PC-3 (cell line): Measurements from ENCODE around the gene PLEKHB1. TPM values are rescaled to one million over a fixed set of nuclear protein-coding genes. Genes with fewer than 3 reads are reported as not detected.
"Not testable (repeated sequence)": the region's sequence is repeated elsewhere in the genome, so short reads cannot be mapped to it uniquely, and the experiment has no call there.

ENCODE experiments used
- ATAC-seq: fragments of 200-7000 bp; cut with Tn5 transposase; 2 replicates; pipeline ENCODE4 v1.9.1; 2020; ENCODE audit warnings: mild to moderate bottlenecking, moderate library complexity
- BruUV-seq: library from RNA; stranded (reverse); fragments of 400-500 nt; replicated peaks from 2 replicates; lab custom pipeline; 2021; lab: Mats Ljungman, UMichigan
- CTCF ChIA-PET: fragments of 300-600 bp; sonication (Branson Sonifier 250); formaldehyde crosslinking; loops from one replicate; lab custom pipeline; 2022; ENCODE audit warnings: antibody characterized with exemption; lab: Charles Lee
- POLR2A ChIA-PET: fragments of 300-600 bp; sonication (Branson Sonifier 250); formaldehyde crosslinking; loops from one replicate; lab custom pipeline; 2022; ENCODE audit warnings: antibody characterized with exemption; ENCODE audit not compliant: unreplicated experiment; lab: Charles Lee
- DNase-seq: peaks from one replicate; pipeline ENCODE4 v3.0.0-alpha.2; 2015
- H2AFZ ChIP-seq: fragments of 300-600 bp; sonication (generic); 2 replicates; pipeline ENCODE4 v1.6.0; 2016; ENCODE audit warnings: antibody characterized with exemption, low read length
- H3F3A ChIP-seq: fragments of 300-600 bp; sonication (generic); one replicate; pipeline ENCODE4 v1.6.0; 2017; ENCODE audit warnings: antibody characterized with exemption, low read length, control low read depth, mild to moderate bottlenecking; ENCODE audit not compliant: unreplicated experiment
- H3K27ac ChIP-seq: fragments of 300-600 bp; sonication (generic); 2 replicates; pipeline ENCODE4 v1.5.1; 2016; ENCODE audit warnings: mild to moderate bottlenecking, low read length
- H3K27me3 ChIP-seq: fragments of 300-600 bp; sonication (generic); 2 replicates; pipeline ENCODE4 v1.6.1; 2016; ENCODE audit warnings: low read length, mixed read lengths
- H3K36me3 ChIP-seq: fragments of 300-600 bp; sonication (generic); 2 replicates; pipeline ENCODE4 v1.6.1; 2016; ENCODE audit warnings: low read depth, mixed run types, low read length, mixed read lengths
- H3K4me1 ChIP-seq: fragments of 300-600 bp; sonication (generic); 2 replicates; pipeline ENCODE4 v1.5.1; 2016; ENCODE audit warnings: low read length; ENCODE audit not compliant: insufficient read depth
- H3K4me2 ChIP-seq: fragments of 300-600 bp; sonication (generic); 2 replicates; pipeline ENCODE4 v1.6.0; 2016; ENCODE audit warnings: low read length
- H3K4me3 ChIP-seq: fragments of 300-600 bp; sonication (generic); 2 replicates; pipeline ENCODE4 v1.5.1; 2016; ENCODE audit warnings: mild to moderate bottlenecking, low read length, mixed read lengths
- H3K79me2 ChIP-seq: fragments of 300-600 bp; sonication (generic); 2 replicates; pipeline ENCODE4 v1.6.1; 2017; ENCODE audit warnings: low read length, mixed read lengths
- H3K9ac ChIP-seq: fragments of 300-600 bp; sonication (generic); 2 replicates; pipeline ENCODE4 v1.6.0; 2016; ENCODE audit warnings: mild to moderate bottlenecking, low read length
- H3K9me2 ChIP-seq: fragments of 300-600 bp; sonication (generic); replicated peaks from 2 replicates; pipeline ENCODE4 v1.6.1; 2016; ENCODE audit warnings: mixed run types, low read length, mixed read lengths
- H3K9me3 ChIP-seq: fragments of 300-600 bp; sonication (generic); 2 replicates; pipeline ENCODE4 v1.6.1; 2016; ENCODE audit warnings: low read length, mixed read lengths
- H4K20me1 ChIP-seq: fragments of 300-600 bp; sonication (generic); 2 replicates; pipeline ENCODE4 v1.6.1; 2016; ENCODE audit warnings: low read length, mixed read lengths
- CTCF ChIP-seq: fragments of 300-600 bp; sonication (generic); conservative IDR thresholded peaks from 2 replicates; pipeline ENCODE4 v1.5.1; 2017; ENCODE audit warnings: antibody characterized with exemption, low read depth, mild to moderate bottlenecking, low read length
- EZH2 ChIP-seq: fragments of 300-600 bp; sonication (generic); IDR thresholded peaks from one replicate; pipeline ENCODE4 v1.6.1; 2017; ENCODE audit warnings: antibody characterized with exemption, mild to moderate bottlenecking, low read length; ENCODE audit not compliant: unreplicated experiment
- EZH2phosphoT487 ChIP-seq: fragments of 300-600 bp; sonication (generic); IDR thresholded peaks from 2 replicates; pipeline ENCODE4 v1.6.1; 2018; ENCODE audit warnings: mild to moderate bottlenecking, antibody characterized with exemption, low read length, borderline replicate concordance
- intact Hi-C: fragments of 100-400 bp; cut with micrococcal nuclease; formaldehyde crosslinking; loops from 2 replicates; pipeline ENCODE4 v1.9.0; 2023
- total RNA-seq: library from RNA; depleted of rRNA; stranded (reverse); fragments of >200 nt; gene quantifications from 2 replicates; pipeline ENCODE4 v1.2.3, GENCODE V29; 2014

Gene PLEKHB1
- total RNA-seq, 1 experiment from 2014 or later, result 4.6 TPM

DNA sequence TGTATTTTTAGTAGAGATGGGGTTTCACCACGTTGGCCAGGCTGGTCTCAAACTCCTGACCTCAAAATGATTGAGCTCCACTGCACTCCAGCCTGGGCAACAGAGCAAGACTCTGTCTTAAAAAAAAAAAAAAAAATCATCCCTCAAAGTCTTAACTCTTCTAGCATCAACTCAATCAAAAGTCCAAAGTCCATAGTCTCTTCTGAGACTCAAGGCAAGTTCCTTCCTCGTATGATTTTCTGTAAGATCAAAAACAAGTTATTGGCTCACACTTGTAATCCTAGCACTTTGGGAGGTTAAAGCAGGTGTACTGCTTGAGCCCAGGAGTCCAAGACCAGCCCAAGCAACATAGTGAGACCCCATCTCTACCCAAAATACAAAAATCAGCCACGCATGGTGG is 24.4 kb downstream of the PLEKHB1 start:
- Histone ChIP-seq H2AFZ (no peak overlapping the region), H3K27ac (no peak overlapping the region), H3K9me3 (no peaks in the 10 kb centered on the region), H3F3A (no peaks in the 10 kb centered on the region), H3K4me1 (no peaks in the 10 kb centered on the region), H3K4me3 (no peak overlapping the region), H3K4me2 (no peak overlapping the region), H3K9me2 (no peaks in the 10 kb centered on the region), H3K36me3 (no peaks in the 10 kb centered on the region), H3K27me3 (no peaks in the 10 kb centered on the region), H3K9ac (no peak overlapping the region), H4K20me1 (no peaks in the 10 kb centered on the region), H3K79me2 (no peaks in the 10 kb centered on the region)
- BruUV-seq, result no TSS peak
- ATAC-seq (no peak), DNase-seq (no peak)
- intact Hi-C loops, result no loop called here
- POLR2A ChIA-PET, result no interaction called here
- CTCF ChIA-PET, result interaction anchor here (0.6 kb wide), 1 partner anchor 912 kb away, joined by 3 read pairs; no protein-coding TSS in a partner anchor
- TF ChIP-seq CTCF, result no peak
- no peak for TF ChIP-seq EZH2
- TF ChIP-seq EZH2phosphoT487, result no peak

- no peaks in the 10 kb centered on the region for H3K9me3 ChIP-seq
- H3K4me3 ChIP-seq, result no peak overlapping the region
- no peak for DNase-seq
- POLR2A ChIA-PET, result interaction anchor here (0.6 kb wide), 1 partner anchor 20 kb away, joined by 16 read pairs; no protein-coding TSS in a partner anchor
- no TSS peak for BruUV-seq
- TF ChIP-seq CTCF (no peak), EZH2 (no peak), EZH2phosphoT487 (no peak)
- no peak overlapping the region for H2AFZ ChIP-seq
- no peaks in the 10 kb centered on the region for H3K36me3 ChIP-seq
- no peaks in the 10 kb centered on the region for H3K4me1 ChIP-seq
- H4K20me1 ChIP-seq, result no peaks in the 10 kb centered on the region
- H3K9ac ChIP-seq, result no peak overlapping the region
- no peaks in the 10 kb centered on the region for H3K27me3 ChIP-seq
- CTCF ChIA-PET, result no interaction called here
- ATAC-seq, result no peak
- no peaks in the 10 kb centered on the region for H3F3A ChIP-seq
- H3K27ac ChIP-seq, result no peak overlapping the region
- H3K79me2 ChIP-seq, result no peaks in the 10 kb centered on the region
- no peak overlapping the region for H3K4me2 ChIP-seq
- intact Hi-C loops, result no loop called here
- H3K9me2 ChIP-seq, result no peaks in the 10 kb centered on the region
Observed at GRCh38 chr11:73671701-73672100, 25.3 kb downstream of the PLEKHB1 start.

GRCh38 chr11:73676552-73676951 is 30.2 kb downstream of the PLEKHB1 start:
- H3F3A ChIP-seq, H3K27me3 ChIP-seq, intact Hi-C loops, H3K36me3 ChIP-seq, H3K4me3 ChIP-seq, DNase-seq, ATAC-seq, CTCF ChIA-PET, H3K9me2 ChIP-seq, H3K9ac ChIP-seq, H4K20me1 ChIP-seq, POLR2A ChIA-PET, H3K79me2 ChIP-seq, H3K4me1 ChIP-seq, H3K4me2 ChIP-seq, H2AFZ ChIP-seq, H3K9me3 ChIP-seq, BruUV-seq, H3K27ac ChIP-seq: not testable (repeated sequence)
